ENCODE measurements around the gene RYR1.

RYR1 gene

DNA sequence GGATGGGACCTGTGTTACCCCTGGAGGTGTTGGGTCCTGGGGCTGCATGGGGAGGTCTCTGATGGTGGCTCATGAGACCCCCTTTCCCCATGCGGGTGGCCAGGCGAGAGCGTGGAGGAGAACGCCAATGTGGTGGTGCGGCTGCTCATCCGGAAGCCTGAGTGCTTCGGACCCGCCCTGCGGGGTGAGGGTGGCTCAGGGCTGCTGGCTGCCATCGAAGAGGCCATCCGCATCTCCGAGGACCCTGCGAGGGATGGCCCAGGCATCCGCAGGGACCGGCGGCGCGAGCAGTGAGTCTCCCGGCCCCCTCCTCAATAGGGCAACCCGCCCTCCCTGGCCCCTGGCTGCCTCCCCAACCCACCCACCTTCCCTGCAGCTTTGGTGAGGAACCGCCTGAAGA is 66.0 kb downstream of the RYR1 start:
- TF ChIP-seq POLR2AphosphoS5 (IDR thresholded peaks at IDR 0.05; ENCODE audit: low read depth, low read length), result no peak
- no peak for TF ChIP-seq TAF1 (IDR thresholded peaks at IDR 0.05; ENCODE audit: borderline replicate concordance, low read depth, low read length)
- no peak for FAIRE-seq
- DNase-seq (ENCODE audit: insufficient read length), result no peak

DNA sequence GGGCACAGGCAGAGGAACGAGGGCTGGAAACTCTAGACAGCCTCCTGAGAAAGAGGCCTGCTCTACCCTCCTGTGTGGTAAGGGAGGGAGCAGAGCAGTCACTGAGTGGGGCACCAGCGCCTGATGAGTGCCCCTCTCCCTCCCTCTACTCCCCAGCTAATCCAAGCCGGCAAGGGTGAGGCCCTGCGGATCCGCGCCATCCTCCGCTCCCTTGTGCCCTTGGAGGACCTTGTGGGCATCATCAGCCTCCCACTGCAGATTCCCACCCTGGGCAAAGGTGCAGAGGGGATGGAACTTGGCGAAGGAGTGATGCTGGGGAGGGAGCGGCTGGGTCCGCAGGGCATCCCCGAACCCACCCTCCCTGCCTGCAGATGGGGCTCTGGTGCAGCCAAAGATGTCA is 67.0 kb downstream of the RYR1 start:
- TF ChIP-seq POLR2AphosphoS5 (IDR thresholded peaks at IDR 0.05; ENCODE audit: low read depth, low read length), result no peak
- no peak for TF ChIP-seq POLR2A (IDR thresholded peaks at IDR 0.05; ENCODE audit: low read depth, low read length)
- TF ChIP-seq TAF1 (IDR thresholded peaks at IDR 0.05; ENCODE audit: borderline replicate concordance, low read depth, low read length), result no peak
- DNase-seq (ENCODE audit: insufficient read length), result no peak
- FAIRE-seq, result no peak

DNA sequence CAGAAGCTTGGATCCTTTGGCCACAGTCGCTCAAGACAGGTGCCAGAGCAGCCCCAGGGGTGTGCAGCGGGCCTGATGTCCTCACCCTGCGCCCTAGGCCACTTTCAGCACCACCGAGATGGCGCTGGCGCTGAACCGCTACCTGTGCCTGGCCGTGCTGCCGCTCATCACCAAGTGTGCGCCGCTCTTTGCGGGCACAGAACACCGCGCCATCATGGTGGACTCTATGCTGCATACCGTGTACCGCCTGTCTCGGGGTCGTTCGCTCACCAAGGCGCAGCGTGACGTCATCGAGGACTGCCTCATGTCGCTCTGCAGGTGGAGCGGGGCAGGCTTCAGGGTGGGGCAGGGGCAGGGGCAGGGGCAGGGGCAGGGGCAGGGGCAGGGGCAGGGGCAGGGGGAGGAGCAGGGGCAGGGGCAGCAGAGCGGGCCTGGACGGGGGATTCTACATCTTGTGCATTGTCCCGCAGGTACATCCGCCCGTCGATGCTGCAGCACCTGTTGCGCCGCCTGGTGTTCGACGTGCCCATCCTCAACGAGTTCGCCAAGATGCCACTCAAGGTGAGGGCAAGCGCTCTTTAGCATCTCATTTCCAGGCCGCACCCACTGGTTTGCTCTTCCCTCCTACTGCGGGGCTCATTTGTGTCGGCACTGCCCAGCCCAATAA is 69.1 kb downstream of the RYR1 start:
- DNase-seq (ENCODE audit: insufficient read length) (no peak), FAIRE-seq (no peak)
- TF ChIP-seq TAF1 (IDR thresholded peaks at IDR 0.05; ENCODE audit: borderline replicate concordance, low read depth, low read length), result no peak
- no peak for TF ChIP-seq POLR2A (IDR thresholded peaks at IDR 0.05; ENCODE audit: low read depth, low read length)
- TF ChIP-seq POLR2AphosphoS5 (IDR thresholded peaks at IDR 0.05; ENCODE audit: low read depth, low read length), result no peak

DNA sequence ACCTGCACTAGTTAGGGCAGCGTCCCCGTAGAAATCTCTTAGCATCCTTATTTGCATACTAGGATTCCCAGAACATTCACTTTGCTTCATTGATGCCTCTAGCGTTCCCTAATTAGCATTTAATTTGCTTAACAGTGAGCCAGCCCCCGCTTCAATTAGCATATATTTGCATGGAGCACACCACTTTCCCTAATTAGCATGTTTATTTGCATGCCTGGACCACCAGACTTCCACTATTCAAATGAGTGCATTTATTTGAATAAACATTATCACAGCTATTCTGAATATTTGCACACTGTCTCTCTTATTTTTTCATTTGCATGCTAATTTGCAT is 69.6 kb downstream of the RYR1 start:
- no peak for DNase-seq (ENCODE audit: insufficient read length)
- no peak for FAIRE-seq
- TF ChIP-seq POLR2A (IDR thresholded peaks at IDR 0.05; ENCODE audit: low read depth, low read length) (no peak), POLR2AphosphoS5 (IDR thresholded peaks at IDR 0.05; ENCODE audit: low read depth, low read length) (no peak), TAF1 (IDR thresholded peaks at IDR 0.05; ENCODE audit: borderline replicate concordance, low read depth, low read length) (no peak)

DNA sequence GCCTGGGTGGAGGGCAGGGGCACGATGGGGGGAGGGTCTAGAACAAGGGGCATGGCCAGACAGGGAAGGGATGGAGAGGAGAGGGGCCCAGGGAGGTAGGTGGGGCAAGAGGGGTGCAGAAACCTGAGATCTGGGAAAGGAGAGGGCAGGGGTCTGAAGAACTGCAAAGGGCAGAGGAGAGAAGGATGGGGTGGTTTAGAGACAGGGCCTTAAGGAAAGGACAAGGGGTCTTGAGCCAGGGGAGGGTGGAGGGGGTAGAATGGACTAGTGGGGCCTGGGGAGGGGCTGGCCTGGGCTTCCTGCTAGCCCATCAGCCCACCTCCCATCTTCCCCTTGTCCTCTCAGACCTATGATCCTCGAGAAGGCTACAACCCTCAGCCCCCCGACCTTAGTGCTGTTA is 72.5 kb downstream of the RYR1 start:
- no peak for FAIRE-seq
- DNase-seq (ENCODE audit: insufficient read length), result no peak
- TF ChIP-seq POLR2AphosphoS5 (IDR thresholded peaks at IDR 0.05; ENCODE audit: low read depth, low read length), result no peak
- TF ChIP-seq POLR2A (IDR thresholded peaks at IDR 0.05; ENCODE audit: low read depth, low read length), result no peak
- TF ChIP-seq TAF1 (IDR thresholded peaks at IDR 0.05; ENCODE audit: borderline replicate concordance, low read depth, low read length), result no peak

DNA sequence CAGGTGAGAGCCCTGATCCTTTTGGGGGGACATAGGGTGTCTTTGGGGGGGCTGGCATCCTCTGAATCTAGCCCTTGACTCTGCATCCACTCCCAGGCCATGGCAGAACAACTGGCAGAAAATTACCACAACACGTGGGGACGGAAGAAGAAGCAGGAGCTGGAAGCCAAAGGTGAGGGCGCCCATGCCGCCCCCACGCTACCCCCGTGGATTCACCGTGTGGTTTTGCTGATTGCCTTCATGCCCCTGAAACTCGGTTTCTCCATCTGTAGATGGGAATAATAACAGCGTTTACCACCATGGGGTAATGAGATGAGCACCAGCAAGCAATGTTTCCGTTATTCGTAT is 72.9 kb downstream of the RYR1 start:
- TF ChIP-seq POLR2AphosphoS5 (IDR thresholded peaks at IDR 0.05; ENCODE audit: low read depth, low read length) (no peak), TAF1 (IDR thresholded peaks at IDR 0.05; ENCODE audit: borderline replicate concordance, low read depth, low read length) (no peak), POLR2A (IDR thresholded peaks at IDR 0.05; ENCODE audit: low read depth, low read length) (no peak)
- no peak for FAIRE-seq
- DNase-seq (ENCODE audit: insufficient read length), result no peak

DNA sequence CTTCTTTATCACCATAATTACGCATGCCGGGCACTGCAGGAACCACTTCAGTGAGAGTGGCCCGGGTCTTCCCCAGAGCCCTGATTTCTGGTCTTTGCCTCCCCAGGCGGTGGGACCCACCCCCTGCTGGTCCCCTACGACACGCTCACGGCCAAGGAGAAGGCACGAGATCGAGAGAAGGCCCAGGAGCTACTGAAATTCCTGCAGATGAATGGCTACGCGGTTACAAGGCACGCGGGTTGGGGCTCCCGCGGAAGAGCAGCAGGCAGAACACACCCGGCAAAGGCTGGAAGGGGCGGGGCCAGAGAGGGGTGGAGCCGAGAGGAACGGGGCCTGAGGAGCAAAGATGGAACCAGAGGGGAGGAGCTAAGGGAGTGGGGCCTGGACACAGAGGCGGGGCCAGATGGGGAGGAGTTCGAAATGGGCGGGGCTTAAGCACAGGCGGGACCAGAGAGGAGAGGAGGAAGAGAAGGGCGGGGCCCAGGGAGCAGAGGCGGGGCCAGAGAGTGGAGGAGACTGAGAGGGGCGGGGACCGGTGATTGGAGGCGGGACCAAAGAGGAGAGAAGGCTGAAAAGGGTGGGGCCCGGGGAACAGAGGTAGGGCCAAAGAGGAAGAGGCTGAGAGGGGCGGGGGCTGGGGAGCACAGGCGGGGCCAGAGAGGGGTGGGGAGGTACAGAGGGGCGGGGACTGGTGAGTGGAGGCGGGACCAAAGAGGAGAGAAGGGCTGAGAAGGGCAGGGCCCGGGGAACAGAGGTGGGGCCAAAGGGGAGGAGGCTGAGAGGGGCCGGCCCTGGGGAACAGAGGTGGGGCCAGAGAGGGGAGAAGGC is 73.4 kb downstream of the RYR1 start:
- TF ChIP-seq TAF1 (IDR thresholded peaks at IDR 0.05; ENCODE audit: borderline replicate concordance, low read depth, low read length), result no peak
- TF ChIP-seq POLR2AphosphoS5 (IDR thresholded peaks at IDR 0.05; ENCODE audit: low read depth, low read length), result no peak
- no peak for TF ChIP-seq POLR2A (IDR thresholded peaks at IDR 0.05; ENCODE audit: low read depth, low read length)
- peak; percentile 67 for DNase-seq (ENCODE audit: insufficient read length)
- FAIRE-seq, result no peak

DNA sequence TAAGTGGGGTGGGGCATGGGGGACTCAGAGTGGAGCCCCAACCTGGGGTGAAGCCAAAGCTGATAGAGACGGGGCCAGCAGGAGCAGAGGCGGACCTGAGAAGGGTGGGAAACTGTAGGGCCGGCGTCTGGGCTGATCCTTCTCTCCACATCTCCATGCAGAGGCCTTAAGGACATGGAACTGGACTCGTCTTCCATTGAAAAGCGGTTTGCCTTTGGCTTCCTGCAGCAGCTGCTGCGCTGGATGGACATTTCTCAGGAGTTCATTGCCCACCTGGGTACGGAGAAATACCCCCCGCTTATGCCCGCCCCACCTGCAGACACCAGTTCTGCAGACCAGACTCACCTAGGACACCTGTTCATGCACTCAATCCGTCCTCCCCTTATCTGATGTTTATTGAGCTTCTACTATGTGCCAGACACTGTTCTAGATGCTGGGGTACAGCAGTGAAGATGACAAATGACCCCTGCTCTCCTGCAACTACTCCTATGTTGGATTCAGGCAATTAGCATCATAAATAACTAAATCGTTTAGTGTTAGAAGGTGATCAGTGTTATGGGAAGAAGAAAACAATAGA is 74.1 kb downstream of the RYR1 start:
- TF ChIP-seq POLR2AphosphoS5 (IDR thresholded peaks at IDR 0.05; ENCODE audit: low read depth, low read length), result no peak
- no peak for TF ChIP-seq TAF1 (IDR thresholded peaks at IDR 0.05; ENCODE audit: borderline replicate concordance, low read depth, low read length)
- TF ChIP-seq POLR2A (IDR thresholded peaks at IDR 0.05; ENCODE audit: low read depth, low read length), result no peak
- FAIRE-seq (no peak), DNase-seq (ENCODE audit: insufficient read length) (no peak)

DNA sequence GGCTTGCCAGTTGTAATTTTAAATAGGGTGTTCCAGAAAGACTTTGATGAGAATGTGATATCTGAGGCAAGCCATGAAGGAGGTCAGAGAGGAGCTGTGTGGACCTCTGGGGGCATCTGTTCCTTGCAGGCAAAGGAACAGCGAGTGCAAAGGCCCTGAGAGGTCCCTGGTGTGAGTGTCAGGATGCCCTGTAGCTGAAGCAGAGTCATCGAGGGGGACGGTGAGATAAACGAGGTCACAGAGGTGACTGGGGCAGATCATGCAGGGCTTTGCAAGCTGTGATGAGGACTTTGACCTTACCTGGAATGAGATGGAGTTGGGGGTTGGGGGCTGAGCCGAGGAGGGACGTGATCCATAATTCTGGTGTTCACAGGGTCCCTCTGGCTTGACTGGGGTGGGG is 75.0 kb downstream of the RYR1 start:
- DNase-seq (ENCODE audit: insufficient read length) (no peak), FAIRE-seq (no peak)
- TF ChIP-seq POLR2AphosphoS5 (IDR thresholded peaks at IDR 0.05; ENCODE audit: low read depth, low read length) (no peak), TAF1 (IDR thresholded peaks at IDR 0.05; ENCODE audit: borderline replicate concordance, low read depth, low read length) (no peak), POLR2A (IDR thresholded peaks at IDR 0.05; ENCODE audit: low read depth, low read length) (no peak)

DNA sequence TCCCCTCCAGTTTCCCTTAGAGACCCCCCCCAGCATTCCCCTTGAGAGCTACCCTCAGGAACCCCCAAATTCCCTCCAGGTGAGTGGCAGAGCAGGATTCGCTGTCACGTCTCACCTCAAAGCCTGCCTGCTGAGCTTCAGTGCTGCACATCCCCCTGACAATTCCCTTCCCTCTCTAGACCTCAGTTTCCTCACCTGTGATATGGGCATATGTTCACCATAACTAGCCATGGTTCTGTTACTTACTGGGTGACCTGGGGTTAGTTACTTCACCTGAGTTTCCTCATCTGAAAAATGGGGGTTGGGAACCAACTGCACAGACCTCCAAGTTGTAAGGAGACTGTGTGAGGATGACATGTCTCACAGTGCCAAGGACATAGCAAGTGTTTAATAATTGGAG is 75.5 kb downstream of the RYR1 start:
- no peak for TF ChIP-seq POLR2A (IDR thresholded peaks at IDR 0.05; ENCODE audit: low read depth, low read length)
- TF ChIP-seq POLR2AphosphoS5 (IDR thresholded peaks at IDR 0.05; ENCODE audit: low read depth, low read length), result no peak
- TF ChIP-seq TAF1 (IDR thresholded peaks at IDR 0.05; ENCODE audit: borderline replicate concordance, low read depth, low read length), result no peak
- no peak for DNase-seq (ENCODE audit: insufficient read length)
- no peak for FAIRE-seq

DNA sequence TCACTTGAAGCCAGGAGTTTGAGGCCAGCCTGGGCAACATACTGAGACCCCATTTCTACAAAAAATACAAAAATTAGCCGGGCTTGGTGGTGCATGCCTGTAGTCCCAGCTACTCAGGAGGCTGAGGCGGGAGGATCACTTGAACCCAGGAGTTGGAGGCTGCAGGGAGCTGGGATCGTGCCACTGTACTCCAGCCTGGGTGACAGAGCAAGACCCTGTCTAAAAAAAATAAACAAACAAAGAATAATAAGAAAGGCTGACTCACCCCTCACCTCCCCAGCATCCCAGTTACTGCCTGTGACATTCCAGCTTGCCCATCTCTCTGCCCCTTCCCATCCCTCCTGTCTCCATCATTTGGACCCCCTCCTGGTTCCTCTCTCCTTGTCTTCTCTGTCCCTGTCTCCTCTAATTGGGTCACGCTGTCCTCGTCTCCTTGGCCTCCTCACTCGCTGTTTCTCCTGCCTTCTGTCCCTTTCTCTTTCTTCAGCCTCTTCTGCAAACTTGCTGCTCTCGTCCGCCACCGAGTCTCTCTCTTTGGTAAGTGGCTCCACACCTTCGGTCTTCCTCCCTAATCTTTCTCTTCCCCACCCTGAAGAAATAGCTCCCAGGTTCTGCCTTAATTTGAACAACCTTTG is 77.7 kb downstream of the RYR1 start:
- FAIRE-seq, result no peak
- no peak for DNase-seq (ENCODE audit: insufficient read length)
- TF ChIP-seq TAF1 (IDR thresholded peaks at IDR 0.05; ENCODE audit: borderline replicate concordance, low read depth, low read length), result no peak
- no peak for TF ChIP-seq POLR2AphosphoS5 (IDR thresholded peaks at IDR 0.05; ENCODE audit: low read depth, low read length)
- TF ChIP-seq POLR2A (IDR thresholded peaks at IDR 0.05; ENCODE audit: low read depth, low read length), result no peak

All from GM12892 (cell line).